ENCODE measurements around the gene SMIM23. TPM values are rescaled to one million over a fixed set of nuclear protein-coding genes. Genes with fewer than 3 reads are reported as not detected.

Gene SMIM23
- total and polyA plus RNA-seq, 2 experiments from 2014 or later, result not detected

GRCh38 chr5:171827162-171827561 is 41.5 kb downstream of the SMIM23 start:
- no peak overlapping the region for H2AFZ ChIP-seq
- H3K36me3 ChIP-seq (replicated peaks; ENCODE audit: insufficient read depth, low read depth), result no peaks in the 10 kb centered on the region
- no peaks in the 10 kb centered on the region for H3K27me3 ChIP-seq
- H4K20me1 ChIP-seq (ENCODE audit: insufficient read depth, poor library complexity, severe bottlenecking), result no peaks in the 10 kb centered on the region
- no peaks in the 10 kb centered on the region for H3K4me1 ChIP-seq (ENCODE audit: insufficient read depth)
- H3K9me3 ChIP-seq (ENCODE audit: low read depth), result no peaks in the 10 kb centered on the region
- H3K79me2 ChIP-seq, result no peaks in the 10 kb centered on the region
- H3K4me3 ChIP-seq, result no peak overlapping the region
- H3K9me2 ChIP-seq (replicated peaks; ENCODE audit: insufficient read depth), result no peaks in the 10 kb centered on the region
- no peak overlapping the region for H3K27ac ChIP-seq
- H3K4me2 ChIP-seq, result no peak overlapping the region
- 97% methylated on average over 9 of the region's 9 CpGs for WGBS (ENCODE audit: low lambda C conversion rate, missing lambda C conversion rate)
- DNase-seq (ENCODE audit: low spot score), result no peak
- TF ChIP-seq EZH2 (IDR thresholded peaks at IDR 0.05; ENCODE audit: borderline replicate concordance) (no peak), EZH2phosphoT487 (IDR thresholded peaks at IDR 0.05; ENCODE audit: low read depth, severe bottlenecking, unreplicated experiment) (no peak)

- no peaks in the 10 kb centered on the region for H3K9me3 ChIP-seq (ENCODE audit: low read depth)
- no peaks in the 10 kb centered on the region for H3K9me2 ChIP-seq (replicated peaks; ENCODE audit: insufficient read depth)
- no peaks in the 10 kb centered on the region for H4K20me1 ChIP-seq (ENCODE audit: insufficient read depth, poor library complexity, severe bottlenecking)
- DNase-seq (ENCODE audit: low spot score), result no peak
- no peak overlapping the region for H3K27ac ChIP-seq
- H3K36me3 ChIP-seq (replicated peaks; ENCODE audit: insufficient read depth, low read depth), result no peaks in the 10 kb centered on the region
- no peaks in the 10 kb centered on the region for H3K27me3 ChIP-seq
- no peak overlapping the region for H3K4me3 ChIP-seq
- TF ChIP-seq EZH2phosphoT487 (IDR thresholded peaks at IDR 0.05; ENCODE audit: low read depth, severe bottlenecking, unreplicated experiment), result no peak
- TF ChIP-seq EZH2 (IDR thresholded peaks at IDR 0.05; ENCODE audit: borderline replicate concordance), result no peak
- no peak for TF ChIP-seq CTCF (IDR thresholded peaks at IDR 0.05; ENCODE audit: poor library complexity)
- H3K79me2 ChIP-seq, result no peaks in the 10 kb centered on the region
- H2AFZ ChIP-seq, result no peak overlapping the region
- no peak overlapping the region for H3K4me2 ChIP-seq
- WGBS (ENCODE audit: low lambda C conversion rate, missing lambda C conversion rate), result 95% methylated on average over 1 of the region's 1 CpG
- H3K4me1 ChIP-seq (ENCODE audit: insufficient read depth), result no peaks in the 10 kb centered on the region
Observed at GRCh38 chr5:171830686-171831085, 45.1 kb downstream of the SMIM23 start.

- Histone ChIP-seq H2AFZ (no peak overlapping the region), H3K4me3 (no peak overlapping the region), H3K27me3 (no peaks in the 10 kb centered on the region), H3K36me3 (replicated peaks; ENCODE audit: insufficient read depth, low read depth) (no peaks in the 10 kb centered on the region), H3K9me3 (ENCODE audit: low read depth) (no peaks in the 10 kb centered on the region), H3K4me2 (no peak overlapping the region), H3K27ac (no peak overlapping the region), H3K79me2 (no peaks in the 10 kb centered on the region), H4K20me1 (ENCODE audit: insufficient read depth, poor library complexity, severe bottlenecking) (no peaks in the 10 kb centered on the region), H3K9me2 (replicated peaks; ENCODE audit: insufficient read depth) (no peaks in the 10 kb centered on the region), H3K4me1 (ENCODE audit: insufficient read depth) (no peaks in the 10 kb centered on the region)
- TF ChIP-seq CTCF (IDR thresholded peaks at IDR 0.05; ENCODE audit: poor library complexity) (no peak), EZH2phosphoT487 (IDR thresholded peaks at IDR 0.05; ENCODE audit: low read depth, severe bottlenecking, unreplicated experiment) (no peak), EZH2 (IDR thresholded peaks at IDR 0.05; ENCODE audit: borderline replicate concordance) (no peak)
- 21% methylated on average over 2 of the region's 2 CpGs for WGBS (ENCODE audit: low lambda C conversion rate, missing lambda C conversion rate)
- DNase-seq (ENCODE audit: low spot score), result no peak
Observed at GRCh38 chr5:171832775-171833174, 47.2 kb downstream of the SMIM23 start.

GRCh38 chr5:171834461-171834860 is 48.8 kb downstream of the SMIM23 start:
- TF ChIP-seq CTCF (IDR thresholded peaks at IDR 0.05; ENCODE audit: poor library complexity), result no peak
- no peaks in the 10 kb centered on the region for H3K27me3 ChIP-seq
- H3K4me1 ChIP-seq (ENCODE audit: insufficient read depth), result no peaks in the 10 kb centered on the region
- no peak overlapping the region for H3K27ac ChIP-seq
- no peaks in the 10 kb centered on the region for H3K9me3 ChIP-seq (ENCODE audit: low read depth)
- H3K4me3 ChIP-seq, result no peak overlapping the region
- 94% methylated on average over 2 of the region's 2 CpGs for WGBS (ENCODE audit: low lambda C conversion rate, missing lambda C conversion rate)
- H3K9me2 ChIP-seq (replicated peaks; ENCODE audit: insufficient read depth), result no peaks in the 10 kb centered on the region
- H4K20me1 ChIP-seq (ENCODE audit: insufficient read depth, poor library complexity, severe bottlenecking), result no peaks in the 10 kb centered on the region
- H3K4me2 ChIP-seq, result no peak overlapping the region
- no peaks in the 10 kb centered on the region for H3K79me2 ChIP-seq
- DNase-seq (ENCODE audit: low spot score), result no peak
- H3K36me3 ChIP-seq (replicated peaks; ENCODE audit: insufficient read depth, low read depth), result no peaks in the 10 kb centered on the region
- no peak overlapping the region for H2AFZ ChIP-seq
